Mucosa of gallbladder (tissue), 1 donor: ENCODE measurements around the gene GSDMA. TPM values are rescaled to one million over a fixed set of nuclear protein-coding genes. Genes with fewer than 3 reads are reported as not detected.
"Not testable (repeated sequence)": the region's sequence is repeated elsewhere in the genome, so short reads cannot be mapped to it uniquely, and the experiment has no call there.

Experiments used
- DNase-seq: peaks from one replicate; pipeline ENCODE4 v3.0.0-alpha.2; 2020; ENCODE audit warnings: low spot score
- total RNA-seq: library from RNA; stranded (reverse); gene quantifications from one replicate; pipeline ENCODE4 v1.2.1, GENCODE V29; 2021
- donor health status: DM: no; HTN: no; CAD: no.

The GSDMA gene
- total RNA-seq, 1 donor from 2014 or later, result not detected

GRCh38 chr17:39996162-39996561 is 33.4 kb downstream of the GSDMA start:
- DNase-seq, result no peak

GRCh38 chr17:39996800-39997199 is 34.0 kb downstream of the GSDMA start:
- DNase-seq, result no peak

GRCh38 chr17:39997543-39997942 is 34.7 kb downstream of the GSDMA start:
- no peak for DNase-seq

- DNase-seq, result no peak
These were observed 36.3 kb downstream of the GSDMA start for GRCh38 chr17:39999067-39999466.

- DNase-seq, result no peak
These were observed 37.4 kb downstream of the GSDMA start for GRCh38 chr17:40000161-40000560.

GRCh38 chr17:40001335-40001734 is 38.5 kb downstream of the GSDMA start:
- DNase-seq, result not testable (repeated sequence)

- DNase-seq, result no peak
These were observed 41.3 kb downstream of the GSDMA start for GRCh38 chr17:40004072-40004471.

- no peak for DNase-seq
These were observed 41.9 kb downstream of the GSDMA start for GRCh38 chr17:40004712-40005111.

GRCh38 chr17:40005520-40005919 is 42.7 kb downstream of the GSDMA start:
- no peak for DNase-seq

- DNase-seq, result not testable (repeated sequence)
These were observed 48.2 kb downstream of the GSDMA start for GRCh38 chr17:40010946-40011500.

- not testable (repeated sequence) for DNase-seq
These were observed 49.3 kb downstream of the GSDMA start for GRCh38 chr17:40012017-40012647.

- DNase-seq, result no peak
These were observed 51.7 kb downstream of the GSDMA start for GRCh38 chr17:40014375-40014980.

GRCh38 chr17:40015005-40015997 is 52.5 kb downstream of the GSDMA start, which contains the start of gene CSF3:
Gene CSF3, plus strand, starts transcription at chr17:40015440. Its CDS starts 35 bp downstream, at chr17:40015475.
- no peak for DNase-seq

- DNase-seq, result no peak
These were observed 53.5 kb downstream of the GSDMA start for GRCh38 chr17:40015998-40016985.

- no peak for DNase-seq
These were observed 54.7 kb downstream of the GSDMA start for GRCh38 chr17:40017422-40018080.

- no peak for DNase-seq
These were observed 55.7 kb downstream of the GSDMA start for GRCh38 chr17:40018211-40019121.

GRCh38 chr17:40019140-40019991 is 56.6 kb downstream of the GSDMA start:
- DNase-seq, result no peak

GRCh38 chr17:40020146-40020545 is 57.3 kb downstream of the GSDMA start:
- DNase-seq, result no peak
